GM18951 (cell line): Measurements from ENCODE around the gene GIPC2.

Experiments
- POLR2A ChIP-seq: IDR thresholded peaks from 4 replicates; pipeline ENCODE4 v1.6.1; 2011; ENCODE audit warnings: mild to moderate bottlenecking; ENCODE audit not compliant: insufficient read length, insufficient read depth; ENCODE audit errors: extremely low read depth
- in situ Hi-C: fragments of 300-500 bp; cut with MboI; formaldehyde crosslinking; loops from one replicate; pipeline ENCODE4 v1.12.0; 2022; ENCODE audit warnings: low sequenced_read_pairs, mixed read lengths, inconsistent platforms; ENCODE audit not compliant: unreplicated experiment

Gene GIPC2

DNA sequence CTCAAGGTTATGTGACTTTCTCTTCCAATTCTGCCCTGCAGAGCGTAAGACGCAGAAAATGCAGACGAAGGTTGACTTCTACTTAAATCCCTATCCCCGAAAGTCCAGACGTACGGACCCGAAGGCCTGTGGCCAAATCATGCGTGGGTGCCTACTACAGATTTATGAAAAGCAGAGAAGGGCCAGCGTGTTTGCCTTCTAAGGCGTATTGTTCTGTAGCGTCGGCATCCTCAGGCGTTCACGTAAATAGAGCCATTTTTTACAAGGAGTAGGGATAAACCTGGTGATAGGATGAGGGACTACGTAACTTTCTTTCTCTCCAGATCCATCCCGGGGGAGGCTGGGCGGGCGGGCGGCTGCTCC is 222 bp upstream of the GIPC2 start:
- TF ChIP-seq POLR2A = no peak
- in situ Hi-C loops = no loop called here

DNA sequence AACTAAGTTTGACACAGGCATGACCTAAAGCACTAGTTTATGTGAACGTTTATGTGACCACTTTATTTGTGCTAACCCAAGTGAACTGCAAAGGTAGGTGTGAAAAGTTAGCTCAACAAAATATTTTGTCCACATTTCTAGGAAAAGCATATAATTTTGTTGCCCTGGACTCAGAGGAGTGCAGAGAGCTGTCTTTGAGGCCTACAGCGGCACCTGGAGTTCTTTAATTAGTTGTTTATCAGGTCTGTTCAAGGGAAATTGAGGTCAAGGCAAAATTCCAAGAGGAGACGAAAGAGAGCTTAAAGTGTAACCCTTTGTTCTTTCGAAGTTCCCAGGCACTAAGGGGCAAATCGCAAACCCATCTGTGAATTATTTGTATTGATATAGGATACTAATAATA is 1.3 kb downstream of the GIPC2 start:
- in situ Hi-C loops = no loop called here

DNA sequence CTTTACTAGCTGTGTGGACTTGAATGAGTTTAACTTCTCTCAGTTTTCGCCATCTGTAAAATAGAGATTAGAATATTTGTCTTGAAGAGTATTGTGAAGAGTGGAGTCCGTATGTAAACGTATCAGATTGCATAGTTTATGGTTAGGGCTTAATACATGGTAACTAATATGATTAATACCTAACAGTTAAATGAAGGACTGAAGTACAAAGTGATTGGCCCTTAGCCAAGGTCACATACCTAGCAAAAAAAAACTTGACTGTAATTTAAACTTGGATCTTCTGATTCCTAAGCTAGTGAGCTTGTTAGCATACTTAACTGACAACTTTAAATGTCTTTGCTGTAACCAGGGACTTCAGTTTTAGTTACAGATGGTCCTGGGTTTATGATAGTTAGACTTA is 1.9 kb downstream of the GIPC2 start:
- no peak for TF ChIP-seq POLR2A
- in situ Hi-C loops = no loop called here

More for the DNA sequence above, 1.3 kb downstream of the GIPC2 start:
- TF ChIP-seq POLR2A = no peak

DNA sequence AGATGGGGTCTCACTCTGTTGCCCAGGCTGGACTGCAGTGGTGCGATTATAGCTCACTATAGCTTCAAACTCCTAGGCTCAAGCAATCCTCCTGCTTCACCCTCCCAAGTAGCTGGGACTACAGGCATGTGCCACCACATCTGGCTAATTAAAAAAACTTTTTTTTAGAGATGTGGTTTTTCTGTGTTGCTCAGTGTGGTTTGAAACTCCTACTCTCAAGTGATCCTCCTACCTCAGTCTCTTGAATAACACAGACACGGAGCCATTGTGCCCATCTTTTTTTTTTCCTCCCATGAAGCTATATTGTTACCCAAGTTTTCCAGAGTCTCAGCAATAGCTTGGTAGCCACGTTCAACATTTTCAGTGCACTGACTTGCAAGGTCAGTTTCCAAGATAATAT is 2.7 kb downstream of the GIPC2 start:
- in situ Hi-C loops = no loop called here
- TF ChIP-seq POLR2A = no peak

DNA sequence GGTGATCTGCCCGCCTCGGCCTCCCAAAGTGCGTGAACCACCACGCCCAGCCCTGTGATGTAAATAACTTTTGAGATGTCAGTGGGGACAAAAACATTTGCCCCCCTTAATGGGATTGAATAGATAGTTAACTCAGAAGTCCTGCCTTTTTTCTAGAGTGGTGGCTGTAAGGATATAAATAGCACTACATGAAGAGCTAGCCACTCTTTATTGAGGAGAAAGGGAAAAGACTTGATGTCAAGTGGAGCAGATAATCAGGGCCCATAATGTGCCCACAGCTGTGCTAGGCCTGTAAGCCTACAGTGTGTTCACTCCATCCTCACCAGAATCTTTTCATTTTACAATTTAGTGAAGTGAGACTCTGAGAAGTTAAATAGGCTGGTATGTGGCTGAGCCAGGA is 3.6 kb downstream of the GIPC2 start:
- in situ Hi-C loops = no loop called here
- no peak for TF ChIP-seq POLR2A

DNA sequence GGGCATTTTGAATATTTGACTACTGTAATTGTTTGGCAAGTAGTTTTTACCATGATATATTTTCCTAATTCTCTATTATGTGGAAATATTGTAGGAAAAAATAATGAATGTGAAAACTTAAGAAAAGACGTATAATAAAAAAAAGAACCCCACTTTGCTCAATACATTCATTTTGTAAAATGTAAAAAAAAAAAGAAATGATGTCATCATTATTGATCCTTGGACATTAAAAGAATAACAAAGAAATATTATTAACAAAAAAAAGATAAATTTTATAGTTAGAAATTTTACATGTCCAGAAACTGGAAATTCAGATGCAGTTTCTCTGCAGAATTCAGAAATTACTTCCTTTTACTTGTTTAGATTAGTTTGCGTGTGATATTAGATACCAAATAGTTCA is 5.2 kb downstream of the GIPC2 start:
- in situ Hi-C loops = no loop called here
- no peak for TF ChIP-seq POLR2A

DNA sequence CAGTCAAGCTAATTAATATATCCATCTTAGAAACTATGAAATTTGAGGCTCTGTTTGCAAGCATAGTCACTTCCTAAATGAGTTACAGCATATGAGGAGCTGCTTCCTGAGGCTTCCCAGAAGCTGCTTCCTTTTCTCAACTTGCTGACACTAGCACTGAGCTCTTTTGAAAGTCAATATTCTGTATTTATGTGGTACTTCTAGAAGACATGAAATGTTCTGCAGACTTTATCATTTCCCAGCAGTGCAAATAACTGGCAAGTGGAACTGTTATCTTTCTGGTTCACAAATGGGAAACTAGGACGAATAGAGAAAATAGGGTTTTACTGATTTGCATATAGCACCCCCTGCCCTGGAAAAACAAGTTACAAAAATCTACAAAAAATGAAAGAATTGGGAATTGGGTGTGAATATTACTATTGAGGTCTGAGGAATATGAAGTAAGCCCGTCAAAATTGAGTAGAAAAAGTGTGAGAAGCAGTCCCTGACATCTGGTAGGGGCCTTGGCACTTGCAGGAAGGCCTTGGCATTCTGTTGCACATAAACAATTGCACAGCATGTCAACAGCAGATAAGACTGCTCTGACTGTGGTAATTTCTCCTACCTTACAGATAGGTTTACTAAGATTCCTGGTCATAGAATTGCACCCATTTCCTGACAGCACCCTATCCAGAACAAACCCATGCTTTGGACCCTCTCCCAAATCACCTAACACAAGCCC is 7.1 kb downstream of the GIPC2 start:
- no peak for TF ChIP-seq POLR2A
- in situ Hi-C loops = no loop called here

DNA sequence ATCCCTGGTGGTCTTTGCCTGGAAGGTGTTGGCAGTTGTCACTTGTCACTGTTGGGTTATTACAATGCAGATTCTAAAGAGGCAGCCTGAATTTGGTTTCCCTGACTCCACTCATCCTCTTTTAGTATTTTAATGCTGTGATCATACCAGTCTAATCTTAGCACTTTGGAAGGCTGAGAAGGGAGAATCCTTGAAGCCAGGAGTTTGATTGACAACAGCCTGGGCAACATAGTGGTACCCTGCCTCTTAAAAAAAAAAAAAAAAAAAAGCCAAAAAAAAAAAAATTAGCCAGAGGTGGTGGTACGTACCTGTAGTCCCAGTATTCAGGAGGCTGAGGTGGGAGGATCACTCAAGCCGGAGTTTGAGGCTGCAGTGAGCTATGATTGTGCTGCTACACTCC is 7.7 kb downstream of the GIPC2 start:
- in situ Hi-C loops = no loop called here
- no peak for TF ChIP-seq POLR2A

DNA sequence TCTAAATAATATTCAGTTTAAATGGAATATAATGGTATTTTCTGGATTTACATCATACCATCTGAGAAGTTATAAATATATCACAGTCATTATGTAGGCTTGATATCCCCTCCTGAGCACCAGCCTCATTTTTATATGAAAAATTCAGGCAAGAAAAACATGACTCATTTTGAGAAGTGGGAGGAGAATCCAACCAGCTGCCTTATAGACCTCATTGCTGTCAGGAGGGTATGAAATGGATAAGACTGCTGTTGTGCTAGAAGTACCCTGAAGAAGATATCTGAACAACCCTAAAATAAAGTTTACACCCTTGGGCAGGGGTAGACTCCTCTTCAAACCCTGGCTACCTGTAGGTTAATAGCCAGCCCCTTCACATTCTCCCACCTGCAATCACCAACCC is 8.8 kb downstream of the GIPC2 start:
- no peak for TF ChIP-seq POLR2A
- in situ Hi-C loops = no loop called here

DNA sequence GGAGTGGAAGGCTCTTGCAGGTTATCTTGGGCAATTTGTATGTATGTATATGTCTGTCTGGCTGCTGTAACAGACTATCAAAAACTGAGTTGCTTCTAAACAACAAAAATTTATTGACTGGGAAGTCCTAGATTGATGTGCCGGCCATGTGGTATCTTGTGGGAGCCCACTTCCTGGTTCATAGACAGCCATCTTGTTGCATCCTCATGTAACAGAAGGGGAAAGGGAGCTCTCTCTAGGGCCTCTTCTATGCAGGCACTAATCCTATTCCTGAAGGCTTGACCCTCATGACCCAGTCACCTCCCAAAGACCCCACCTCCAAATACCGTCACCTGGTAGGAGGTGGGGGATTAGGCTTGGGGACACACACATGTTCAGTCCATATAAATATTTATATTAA is 9.2 kb downstream of the GIPC2 start:
- no peak for TF ChIP-seq POLR2A
- in situ Hi-C loops = no loop called here

DNA sequence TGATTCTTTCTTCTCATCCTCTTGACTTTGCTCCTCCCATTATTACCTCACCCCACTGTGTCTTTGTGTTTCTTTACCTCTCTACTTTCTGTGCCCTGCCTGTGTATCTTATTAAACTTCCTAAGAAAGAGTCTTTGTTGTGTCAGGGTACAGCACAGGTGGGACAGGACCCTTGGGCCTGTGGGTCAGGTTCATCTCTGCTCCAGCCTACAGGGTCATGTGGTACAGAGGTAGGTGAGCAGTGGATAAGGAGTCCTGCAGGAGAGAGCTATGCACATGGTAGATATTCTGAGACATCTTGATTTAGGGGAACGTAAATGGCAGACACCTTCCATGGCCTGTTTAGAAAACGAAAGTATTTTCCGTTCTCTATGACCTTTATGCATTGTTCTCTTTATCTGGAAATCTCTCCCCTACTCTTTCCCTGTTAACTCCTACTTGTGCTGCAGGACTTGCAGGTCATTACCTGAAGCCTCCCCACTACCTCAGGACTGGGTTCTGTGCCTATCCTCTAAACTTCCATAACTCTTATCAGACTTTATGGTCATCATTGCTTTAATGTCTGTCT is 9.9 kb downstream of the GIPC2 start:
- TF ChIP-seq POLR2A = no peak
- in situ Hi-C loops = no loop called here

DNA sequence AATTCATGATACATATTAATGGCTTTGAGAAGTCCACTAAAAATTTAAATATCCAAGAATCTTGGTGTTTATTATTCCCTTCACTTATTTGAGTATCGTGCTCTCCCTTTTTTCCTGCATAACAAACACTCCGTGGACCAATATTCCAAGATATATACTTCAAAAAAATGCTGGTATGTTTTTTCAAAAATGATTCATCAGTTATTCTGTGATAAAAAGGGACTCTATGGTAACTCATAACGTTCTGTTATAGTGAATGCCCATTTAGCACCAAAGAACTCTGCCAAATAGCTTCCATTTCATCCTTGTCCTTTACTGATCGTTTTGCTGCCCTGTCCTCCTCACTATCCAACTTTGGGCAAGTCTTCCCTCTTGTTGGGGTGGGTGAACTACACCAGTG is 12.9 kb downstream of the GIPC2 start:
- TF ChIP-seq POLR2A = no peak
- in situ Hi-C loops = no loop called here

DNA sequence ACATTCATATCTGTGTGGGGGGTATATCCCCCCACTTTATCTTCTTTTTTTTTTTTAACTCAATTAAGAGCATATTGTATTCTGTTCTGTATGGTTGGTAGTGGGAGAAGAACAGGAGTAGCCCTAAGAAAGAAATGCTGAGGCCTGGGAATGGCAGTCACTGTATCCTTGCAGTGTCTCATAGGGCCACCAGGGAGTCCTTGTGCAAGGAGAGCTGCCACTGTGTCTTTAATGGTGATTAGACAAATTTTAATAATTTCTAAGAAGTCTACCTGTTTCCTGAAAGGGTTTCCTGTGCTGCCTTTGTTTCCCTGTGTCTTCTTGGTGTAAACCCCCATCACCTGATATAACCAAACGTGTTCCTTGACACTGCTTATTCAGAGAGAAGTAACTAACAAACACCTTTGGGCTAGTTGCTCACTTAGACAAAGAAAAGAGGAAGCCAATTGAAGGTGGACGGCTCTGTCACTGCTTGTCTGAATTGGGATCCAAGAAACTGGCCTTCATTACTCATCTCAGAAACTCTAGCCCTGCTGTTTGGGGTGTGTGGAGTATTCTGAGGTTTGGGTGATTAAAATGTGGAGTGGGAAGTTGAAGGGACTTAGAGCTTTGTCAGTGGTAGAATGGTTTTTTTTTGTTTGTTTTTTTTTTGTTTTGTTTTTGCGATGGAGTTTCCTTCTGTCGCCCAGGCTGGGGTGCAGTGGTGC is 15.2 kb downstream of the GIPC2 start:
- in situ Hi-C loops = no loop called here
- TF ChIP-seq POLR2A = no peak
